ENCODE measurements around the gene ANO4.

GRCh38 chr12:100993916-100994450, 199.4 kb downstream of the ANO4 start:
- TF ChIP-seq CTCF (IDR thresholded peaks at IDR 0.05): no peak
- TF ChIP-seq POLR2A (IDR thresholded peaks at IDR 0.05): no peak
- TF ChIP-seq POLR2AphosphoS5 (IDR thresholded peaks at IDR 0.05): no peak
